GM18505 (cell line): ENCODE measurements around the gene MUC6.
"Not testable (repeated sequence)": the region's sequence is repeated elsewhere in the genome, so short reads cannot be mapped to it uniquely, and the experiment has no call there.

Experiments
- ATAC-seq: cut with Tn5 transposase; IDR thresholded peaks from one replicate; pipeline ENCODE4 v1.9.1; 2021; ENCODE audit not compliant: unreplicated experiment
- POLR2A ChIP-seq: IDR thresholded peaks from 4 replicates; pipeline ENCODE4 v1.6.1; 2011; ENCODE audit warnings: borderline replicate concordance; ENCODE audit not compliant: insufficient read depth, insufficient read length; ENCODE audit errors: extremely low read depth

The MUC6 gene

GRCh38 chr11:1023811-1024596, 12.5 kb downstream of the MUC6 start:
- ATAC-seq: no peak
- TF ChIP-seq POLR2A: no peak

GRCh38 chr11:1022908-1023810, 13.4 kb downstream of the MUC6 start:
- no peak for ATAC-seq
- TF ChIP-seq POLR2A: no peak

- no peak for TF ChIP-seq POLR2A
- no peak for ATAC-seq
Observed at GRCh38 chr11:1022411-1022810, 14.1 kb downstream of the MUC6 start.

GRCh38 chr11:1020211-1020905, 16.2 kb downstream of the MUC6 start:
- TF ChIP-seq POLR2A: no peak
- no peak for ATAC-seq

- no peak for TF ChIP-seq POLR2A
- ATAC-seq: no peak
Observed at GRCh38 chr11:1019321-1019910, 17.1 kb downstream of the MUC6 start.

GRCh38 chr11:1018091-1018490, 18.4 kb downstream of the MUC6 start:
- no peak for TF ChIP-seq POLR2A
- no peak for ATAC-seq

- no peak for ATAC-seq
- TF ChIP-seq POLR2A: no peak
Observed at GRCh38 chr11:1017269-1018005, 19.1 kb downstream of the MUC6 start.

- ATAC-seq: not testable (repeated sequence)
Observed at GRCh38 chr11:1016610-1017126, 19.9 kb downstream of the MUC6 start.

- no peak for ATAC-seq
- TF ChIP-seq POLR2A: no peak
Observed at GRCh38 chr11:1015826-1016545, 20.5 kb downstream of the MUC6 start.

GRCh38 chr11:1015064-1015463, 21.5 kb downstream of the MUC6 start:
- no peak for TF ChIP-seq POLR2A
- no peak for ATAC-seq

- no peak for ATAC-seq
- no peak for TF ChIP-seq POLR2A
Observed at GRCh38 chr11:1014276-1014675, 22.2 kb downstream of the MUC6 start.

GRCh38 chr11:1013631-1013935, 22.9 kb downstream of the MUC6 start:
- TF ChIP-seq POLR2A: no peak
- no peak for ATAC-seq
